RWPE2 (cell line): ENCODE results near the gene MYL3.

Experiments used
- ATAC-seq: fragments of 200-7000 bp; cut with Tn5 transposase; 3 replicates; pipeline ENCODE4 v1.9.1; 2021; ENCODE audit warnings: low read depth
- DNase-seq: peaks from one replicate; pipeline ENCODE4 v3.0.0-alpha.2; 2020; ENCODE audit warnings: low spot score
- H3K27ac ChIP-seq: fragments of 450-650 bp; 2 replicates; pipeline ENCODE4 v1.5.1; 2017; ENCODE audit warnings: mild to moderate bottlenecking; ENCODE audit not compliant: poor library complexity, severe bottlenecking
- H3K27me3 ChIP-seq: fragments of 250-450 bp; sonication (Bioruptor Pico); 2 replicates; pipeline ENCODE4 v1.5.1; 2021; ENCODE audit warnings: mild to moderate bottlenecking, moderate library complexity; ENCODE audit not compliant: insufficient read depth, poor library complexity, severe bottlenecking
- H3K36me3 ChIP-seq: fragments of 250-450 bp; sonication (Bioruptor Pico); 2 replicates; pipeline ENCODE4 v1.5.1; 2020; ENCODE audit warnings: low read depth, mild to moderate bottlenecking, moderate library complexity
- H3K4me1 ChIP-seq: fragments of 250-450 bp; sonication (Bioruptor Pico); 2 replicates; pipeline ENCODE4 v1.5.1; 2021; ENCODE audit warnings: mild to moderate bottlenecking, moderate library complexity; ENCODE audit not compliant: insufficient read depth, poor library complexity, severe bottlenecking
- H3K4me3 ChIP-seq: fragments of 250-450 bp; sonication (Bioruptor Pico); 2 replicates; pipeline ENCODE4 v1.5.1; 2021; ENCODE audit warnings: mild to moderate bottlenecking, moderate library complexity; ENCODE audit not compliant: severe bottlenecking
- H3K9me3 ChIP-seq: fragments of 250-450 bp; sonication (Bioruptor Pico); 2 replicates; pipeline ENCODE4 v1.5.1; 2021; ENCODE audit warnings: mild to moderate bottlenecking, moderate library complexity; ENCODE audit not compliant: severe bottlenecking
- CTCF ChIP-seq: fragments of 450-650 bp; IDR thresholded peaks from one replicate; pipeline ENCODE4 v1.5.1; 2017; ENCODE audit warnings: mild to moderate bottlenecking, moderate library complexity; ENCODE audit not compliant: poor library complexity, severe bottlenecking

The MYL3 gene

GRCh38 chr3:46896386-46896785 is 33.1 kb upstream of the MYL3 start:
- ATAC-seq: no peak
- Histone ChIP-seq H3K4me3 (no peak overlapping the region), H3K9me3 (no peaks in the 10 kb centered on the region), H3K27ac (no peak overlapping the region), H3K27me3 (no peaks in the 10 kb centered on the region), H3K4me1 (no peaks in the 10 kb centered on the region), H3K36me3 (no peaks in the 10 kb centered on the region)
- DNase-seq: no peak
- TF ChIP-seq CTCF: no peak

GRCh38 chr3:46895761-46896160 is 32.5 kb upstream of the MYL3 start:
- H3K27ac ChIP-seq: no peak overlapping the region
- no peak for DNase-seq
- H3K27me3 ChIP-seq: no peaks in the 10 kb centered on the region
- ATAC-seq: no peak
- no peaks in the 10 kb centered on the region for H3K4me1 ChIP-seq
- H3K36me3 ChIP-seq: no peaks in the 10 kb centered on the region
- TF ChIP-seq CTCF: no peak
- H3K9me3 ChIP-seq: no peaks in the 10 kb centered on the region
- H3K4me3 ChIP-seq: no peak overlapping the region

GRCh38 chr3:46895204-46895660 is 32.0 kb upstream of the MYL3 start:
- no peaks in the 10 kb centered on the region for H3K27me3 ChIP-seq
- H3K27ac ChIP-seq: no peak overlapping the region
- peak; percentile 62 for ATAC-seq
- no peaks in the 10 kb centered on the region for H3K4me1 ChIP-seq
- no peak overlapping the region for H3K4me3 ChIP-seq
- peak; percentile 85 for TF ChIP-seq CTCF
- DNase-seq: no peak
- no peaks in the 10 kb centered on the region for H3K36me3 ChIP-seq
- H3K9me3 ChIP-seq: no peaks in the 10 kb centered on the region

- no peaks in the 10 kb centered on the region for H3K4me1 ChIP-seq
- H3K9me3 ChIP-seq: no peaks in the 10 kb centered on the region
- no peak overlapping the region for H3K4me3 ChIP-seq
- no peaks in the 10 kb centered on the region for H3K27me3 ChIP-seq
- H3K36me3 ChIP-seq: no peaks in the 10 kb centered on the region
- no peak for DNase-seq
- ATAC-seq: no peak
- no peak for TF ChIP-seq CTCF
- H3K27ac ChIP-seq: no peak overlapping the region
These were observed 31.0 kb upstream of the MYL3 start for GRCh38 chr3:46894256-46894655.

GRCh38 chr3:46893763-46894162 is 30.5 kb upstream of the MYL3 start:
- Histone ChIP-seq H3K4me3 (no peak overlapping the region), H3K27me3 (no peaks in the 10 kb centered on the region), H3K36me3 (no peaks in the 10 kb centered on the region), H3K9me3 (no peaks in the 10 kb centered on the region), H3K4me1 (no peaks in the 10 kb centered on the region), H3K27ac (no peak overlapping the region)
- TF ChIP-seq CTCF: no peak
- DNase-seq (no peak), ATAC-seq (no peak)
